Transverse colon (tissue), 4 donors: Measurements from ENCODE around the gene CELF4. TPM values are rescaled to one million over a fixed set of nuclear protein-coding genes. Genes with fewer than 3 reads are reported as not detected.

Experiments used
- DNase-seq: peaks from one replicate; pipeline ENCODE4 v3.0.0-alpha.2; 2019
- H3K27ac ChIP-seq, 4 donors: fragments of 200-600 bp; sonication (generic); 2 replicates each; pipeline ENCODE4 v1.5.1; 2016 to 2018; ENCODE audit warnings: inconsistent platforms in 4 of 4
- H3K27me3 ChIP-seq: fragments of 200-600 bp; sonication (generic); 2 replicates; pipeline ENCODE4 v1.5.1; 2017; ENCODE audit warnings: inconsistent platforms
- H3K36me3 ChIP-seq, 4 donors: fragments of 200-600 bp; sonication (generic); 2 replicates each; pipeline ENCODE4 v1.5.1; 2017 to 2019; ENCODE audit warnings: inconsistent platforms in 4 of 4
- H3K4me1 ChIP-seq, 4 donors: fragments of 200-600 bp; sonication (generic); 2 replicates each; pipeline ENCODE4 v1.5.1; 2017 to 2020; ENCODE audit warnings: inconsistent platforms in 4 of 4
- H3K4me3 ChIP-seq, 4 donors: fragments of 200-600 bp; sonication (generic); 1 replicate in 1 of 4; 2 replicates in 3 of 4; pipeline versions ENCODE4 v1.5.1 to v1.6.1; 2017 to 2019; ENCODE audit warnings: inconsistent platforms in 4 of 4
- H3K9me3 ChIP-seq, 2 donors: fragments of 200-600 bp; sonication (generic); 2 replicates each; pipeline ENCODE4 v1.5.1; 2017 to 2019; ENCODE audit warnings: inconsistent platforms in 2 of 2
- EP300 ChIP-seq: sonication (generic); formaldehyde crosslinking; IDR thresholded peaks from one replicate; pipeline ENCODE4 v1.6.1; 2017; ENCODE audit warnings: antibody characterized with exemption, low read depth
- POLR2A ChIP-seq: fragments of 450-650 bp; IDR thresholded peaks from one replicate; pipeline ENCODE4 v1.6.1; 2016; ENCODE audit warnings: antibody characterized with exemption, mild to moderate bottlenecking, moderate library complexity
- POLR2AphosphoS5 ChIP-seq, 3 donors: sonication (generic); formaldehyde crosslinking; IDR thresholded peaks; one replicate each; pipeline ENCODE4 v1.6.1; 2016; ENCODE audit warnings: antibody characterized with exemption in 3 of 3
- WGBS, 2 donors: methylation state at CpG; one replicate each; pipeline ENCODE4 v1.1.5; 2018; ENCODE audit warnings: low coverage in 1 of 2; 5-methylcytosine and 5-hydroxymethylcytosine counted together
- in situ Hi-C, 4 donors: fragments of 200-750 bp; cut with MboI; loops; one replicate each; pipeline versions ENCODE4 v1.15.0 to v1.15.1; 2017; ENCODE audit warnings: low sequenced_read_pairs in 3 of 4, low pct_ligation_motif_present in 1 of 4, low pct_unique_long_range_greater_than_20kb in 1 of 4
- intact Hi-C: fragments of 100-400 bp; cut with DNase I; formaldehyde crosslinking; loops from one replicate; pipeline ENCODE4 v1.15.1; 2023; ENCODE audit warnings: low total_unique reads
- total RNA-seq, 4 donors: library from RNA; depleted of rRNA; stranded (reverse); fragments of >200 nt; gene quantifications; one replicate each; pipeline ENCODE4 v1.1.0, GENCODE V29; 2016
- TF ChIP-seq, protein P1 (sequence below), 5 experiments: fragments of 200-600 bp in 3 of 5; fragments of 450-650 bp in 2 of 5; sonication (generic) in 3 of 5; IDR thresholded peaks; 1 replicate in 2 of 5; 2 replicates in 3 of 5; pipeline ENCODE4 v1.5.1; 2016 to 2017; ENCODE audit warnings: antibody characterized with exemption in 5 of 5, inconsistent platforms in 3 of 5, mild to moderate bottlenecking in 2 of 5, moderate library complexity in 1 of 5

CELF4 gene
- total RNA-seq, 4 donors from 2014 or later: 0.14 to 0.75 TPM; not detected in 2

DNA sequence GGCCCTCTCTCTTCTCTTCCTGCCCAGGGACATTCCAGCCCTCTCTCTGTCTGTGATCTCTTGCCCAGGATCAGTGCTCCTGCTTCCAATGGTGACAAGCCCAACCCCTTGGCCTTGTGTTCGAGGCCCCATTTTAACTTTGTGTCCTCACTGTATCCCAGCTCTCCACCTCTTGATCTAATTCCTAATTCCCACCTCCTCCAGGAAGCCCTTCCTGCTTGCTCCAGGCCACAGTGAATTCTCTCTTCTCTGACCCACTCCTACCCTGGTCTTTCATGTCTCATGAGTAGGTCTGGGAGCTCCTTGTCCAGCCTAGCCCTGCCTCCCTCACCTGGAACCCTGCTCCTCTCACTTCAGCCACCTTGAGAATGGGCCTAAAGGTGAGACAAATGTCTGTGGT, 249.1 kb downstream of the CELF4 start:
- Histone ChIP-seq H3K27ac (no peak overlapping the region), H3K4me1 (no peaks in the 10 kb centered on the region), H3K9me3 (no peaks in the 10 kb centered on the region), H3K4me3 (no peak overlapping the region), H3K27me3 (no peaks in the 10 kb centered on the region), H3K36me3 (no peaks in the 10 kb centered on the region)
- 78 to 86% methylated on average over 1 of the region's 1 CpG for WGBS, 2 donors
- intact Hi-C loops: no loop called here
- TF ChIP-seq POLR2AphosphoS5 (IDR thresholded peaks at IDR 0.05) (no peak), POLR2A (no peak), EP300 (no peak)
- TF ChIP-seq, protein P1, sequence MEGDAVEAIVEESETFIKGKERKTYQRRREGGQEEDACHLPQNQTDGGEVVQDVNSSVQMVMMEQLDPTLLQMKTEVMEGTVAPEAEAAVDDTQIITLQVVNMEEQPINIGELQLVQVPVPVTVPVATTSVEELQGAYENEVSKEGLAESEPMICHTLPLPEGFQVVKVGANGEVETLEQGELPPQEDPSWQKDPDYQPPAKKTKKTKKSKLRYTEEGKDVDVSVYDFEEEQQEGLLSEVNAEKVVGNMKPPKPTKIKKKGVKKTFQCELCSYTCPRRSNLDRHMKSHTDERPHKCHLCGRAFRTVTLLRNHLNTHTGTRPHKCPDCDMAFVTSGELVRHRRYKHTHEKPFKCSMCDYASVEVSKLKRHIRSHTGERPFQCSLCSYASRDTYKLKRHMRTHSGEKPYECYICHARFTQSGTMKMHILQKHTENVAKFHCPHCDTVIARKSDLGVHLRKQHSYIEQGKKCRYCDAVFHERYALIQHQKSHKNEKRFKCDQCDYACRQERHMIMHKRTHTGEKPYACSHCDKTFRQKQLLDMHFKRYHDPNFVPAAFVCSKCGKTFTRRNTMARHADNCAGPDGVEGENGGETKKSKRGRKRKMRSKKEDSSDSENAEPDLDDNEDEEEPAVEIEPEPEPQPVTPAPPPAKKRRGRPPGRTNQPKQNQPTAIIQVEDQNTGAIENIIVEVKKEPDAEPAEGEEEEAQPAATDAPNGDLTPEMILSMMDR (IDR thresholded peaks at IDR 0.05): no peak
- DNase-seq: no peak
- in situ Hi-C loops: no loop called here

DNA sequence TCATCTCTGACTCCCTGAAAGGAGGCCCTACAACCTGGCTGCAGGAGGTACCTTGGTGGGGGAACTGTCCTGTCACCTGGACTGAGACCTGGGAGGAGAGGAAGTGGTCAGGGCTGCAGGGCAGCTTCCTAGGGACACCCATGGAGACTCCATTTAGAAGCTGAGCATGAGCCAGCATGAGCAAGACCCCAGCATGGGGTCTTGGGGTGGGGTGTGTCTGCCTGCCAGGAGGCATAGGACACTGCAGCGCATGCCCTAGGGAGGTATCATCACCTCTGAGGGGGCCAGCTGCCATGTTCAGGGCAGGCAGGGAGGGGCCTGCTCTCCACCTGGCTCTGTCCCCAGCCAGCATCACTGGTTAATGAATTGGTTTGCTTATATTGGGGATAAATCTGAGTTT, 249.7 kb downstream of the CELF4 start:
- Histone ChIP-seq H3K9me3 (no peaks in the 10 kb centered on the region), H3K36me3 (no peaks in the 10 kb centered on the region), H3K27me3 (no peaks in the 10 kb centered on the region), H3K4me3 (no peak overlapping the region), H3K27ac (no peak overlapping the region), H3K4me1 (no peaks in the 10 kb centered on the region)
- no peak for DNase-seq
- intact Hi-C loops: no loop called here
- in situ Hi-C loops: no loop called here
- TF ChIP-seq, protein P1 (IDR thresholded peaks at IDR 0.05): no peak
- TF ChIP-seq EP300 (no peak), POLR2AphosphoS5 (IDR thresholded peaks at IDR 0.05) (no peak), POLR2A (no peak)
- 100% methylated on average over 1 of the region's 1 CpG; no CpG with 5 or more reads in 1 of the 2 donors for WGBS, 2 donors

DNA sequence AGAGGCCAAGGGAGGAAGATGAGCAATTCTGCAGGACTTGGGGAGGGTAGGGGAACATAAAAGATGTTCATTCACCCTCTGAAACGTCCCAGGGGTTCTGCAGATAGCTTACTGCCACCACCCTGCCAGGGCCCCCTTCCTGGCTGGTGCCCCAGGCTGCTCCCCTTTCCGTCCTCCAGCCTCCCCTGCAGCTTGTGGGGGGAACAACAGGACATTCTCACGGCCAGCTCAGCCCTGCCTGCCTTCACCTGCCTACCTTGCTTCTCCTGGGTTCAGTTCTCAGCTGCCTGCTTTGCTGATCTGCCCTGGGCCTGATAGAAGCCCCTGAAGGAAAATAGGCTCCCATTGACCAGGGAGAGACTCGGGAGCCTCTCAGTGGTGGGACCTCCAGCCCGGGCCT, 251.1 kb downstream of the CELF4 start:
- no peak for DNase-seq
- H3K4me3 ChIP-seq: no peak overlapping the region
- no peaks in the 10 kb centered on the region for H3K4me1 ChIP-seq
- in situ Hi-C loops: no loop called here
- 67% methylated on average over 5 of the region's 5 CpGs; no CpG with 5 or more reads in 1 of the 2 donors for WGBS, 2 donors
- TF ChIP-seq POLR2AphosphoS5 (IDR thresholded peaks at IDR 0.05): no peak
- TF ChIP-seq, protein P1 (IDR thresholded peaks at IDR 0.05): no peak
- TF ChIP-seq EP300: no peak
- no peak for TF ChIP-seq POLR2A
- no peaks in the 10 kb centered on the region for H3K9me3 ChIP-seq
- H3K36me3 ChIP-seq: no peaks in the 10 kb centered on the region
- intact Hi-C loops: no loop called here
- H3K27ac ChIP-seq: no peak overlapping the region
- no peaks in the 10 kb centered on the region for H3K27me3 ChIP-seq

DNA sequence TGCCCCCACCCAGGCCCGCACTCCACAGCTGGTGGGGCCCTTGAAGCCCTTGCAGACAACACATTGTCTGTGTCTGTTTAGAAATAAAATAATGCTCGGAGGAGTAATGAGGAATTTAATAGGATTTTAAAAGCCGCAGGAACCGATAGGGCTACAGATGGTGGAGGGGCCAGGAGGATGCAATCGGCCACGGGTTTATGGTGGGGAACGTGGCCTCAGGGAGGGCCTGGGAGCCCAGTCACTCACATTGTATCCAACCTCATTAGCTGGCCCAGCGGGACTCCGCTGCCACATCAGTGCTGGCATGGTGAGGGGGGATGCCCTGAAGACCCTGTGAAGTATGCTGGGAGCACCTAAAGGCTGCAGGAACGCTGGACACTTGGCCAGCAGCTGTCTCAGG, 252.0 kb downstream of the CELF4 start:
- in situ Hi-C loops: no loop called here
- Histone ChIP-seq H3K9me3 (no peaks in the 10 kb centered on the region), H3K27ac (no peak overlapping the region), H3K27me3 (no peaks in the 10 kb centered on the region), H3K4me3 (no peak overlapping the region), H3K4me1 (no peaks in the 10 kb centered on the region), H3K36me3 (no peaks in the 10 kb centered on the region)
- intact Hi-C loops: no loop called here
- DNase-seq: no peak
- 79% methylated on average over 10 of the region's 10 CpGs; no CpG with 5 or more reads in 1 of the 2 donors for WGBS, 2 donors
- TF ChIP-seq EP300 (no peak), POLR2A (no peak)
- TF ChIP-seq, protein P1 (IDR thresholded peaks at IDR 0.05): no peak
